T-helper 2 cell (primary cell): Measurements from ENCODE around the gene SLC8A1.

Experiments
- DNase-seq, 5 experiments: peaks; one replicate each; pipeline versions ENCODE4 v3.0.0 to v3.0.0-alpha.2; 2012 to 2022

The SLC8A1 gene

GRCh38 chr2:40419364-40419762 lies 32.5 kb downstream of the SLC8A1 start:
- DNase-seq: no peak

- no peak for DNase-seq
Observed at GRCh38 chr2:40418614-40419363, 33.1 kb downstream of the SLC8A1 start.

DNA sequence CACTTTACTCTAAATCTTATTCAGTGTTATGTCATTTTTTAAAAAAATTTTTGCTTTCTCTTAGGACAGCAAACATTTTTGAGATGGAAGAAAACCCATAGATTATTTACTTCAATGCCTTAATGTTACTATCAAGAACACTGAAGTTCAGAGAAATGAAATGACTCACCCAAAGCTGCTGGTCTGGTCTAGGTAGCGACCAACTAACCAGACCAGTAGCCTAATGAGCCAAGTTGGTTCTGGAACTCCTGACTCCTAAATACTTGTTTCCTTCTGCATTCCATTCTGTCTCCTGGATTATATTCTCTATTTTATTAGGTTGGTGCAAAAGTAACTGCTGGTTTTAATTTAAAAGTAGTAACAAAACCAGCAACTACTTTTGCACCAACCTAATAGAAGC lies 35.4 kb downstream of the SLC8A1 start:
- no peak for DNase-seq

- DNase-seq: no peak
Observed at GRCh38 chr2:40415391-40415790, 36.5 kb downstream of the SLC8A1 start.

DNA sequence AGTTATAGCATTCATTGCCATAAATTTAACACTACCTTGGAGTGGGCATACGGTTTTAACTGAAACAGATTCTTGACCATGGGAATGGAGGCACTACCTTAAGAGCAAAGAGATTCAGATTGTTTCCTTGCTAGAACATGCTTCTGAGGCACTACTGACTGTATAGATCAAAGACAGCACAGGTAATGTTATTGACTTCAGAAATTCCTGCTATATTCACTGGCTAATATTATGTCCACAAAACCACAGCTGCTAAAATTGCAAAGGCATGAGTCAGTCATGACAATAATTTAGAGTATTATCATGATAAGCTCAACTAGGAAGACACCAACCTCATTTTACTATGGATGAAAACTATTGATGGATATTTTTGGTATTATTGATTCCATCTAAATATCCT lies 39.4 kb downstream of the SLC8A1 start:
- no peak for DNase-seq

- DNase-seq: no peak
Observed at GRCh38 chr2:40410695-40411094, 41.2 kb downstream of the SLC8A1 start.

- DNase-seq: no peak
Observed at GRCh38 chr2:40409734-40410133, 42.2 kb downstream of the SLC8A1 start.

GRCh38 chr2:40406485-40407289 lies 45.2 kb downstream of the SLC8A1 start:
- no peak for DNase-seq

DNA sequence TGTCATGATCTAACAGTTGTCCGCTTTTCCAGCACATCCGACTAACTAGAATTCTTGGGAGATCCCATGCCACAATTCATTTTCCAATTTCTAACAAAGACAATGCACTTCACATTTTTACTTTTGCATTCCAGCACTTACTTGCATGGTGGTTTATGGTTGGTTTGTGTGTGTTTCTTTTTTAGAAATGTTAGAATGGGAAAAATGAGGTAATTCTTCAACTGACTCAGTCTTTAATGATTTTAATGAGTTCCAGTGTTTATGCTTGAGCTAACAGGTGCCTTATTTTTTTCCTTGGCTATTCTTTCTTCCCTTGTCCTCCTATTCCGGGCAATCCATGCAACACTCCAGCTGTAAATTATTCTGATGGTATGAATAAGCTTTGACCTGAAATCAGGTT lies 46.4 kb downstream of the SLC8A1 start:
- no peak for DNase-seq

GRCh38 chr2:40404517-40404916 lies 47.4 kb downstream of the SLC8A1 start:
- DNase-seq: no peak

GRCh38 chr2:40403233-40403836 lies 48.6 kb downstream of the SLC8A1 start:
- no peak for DNase-seq

DNA sequence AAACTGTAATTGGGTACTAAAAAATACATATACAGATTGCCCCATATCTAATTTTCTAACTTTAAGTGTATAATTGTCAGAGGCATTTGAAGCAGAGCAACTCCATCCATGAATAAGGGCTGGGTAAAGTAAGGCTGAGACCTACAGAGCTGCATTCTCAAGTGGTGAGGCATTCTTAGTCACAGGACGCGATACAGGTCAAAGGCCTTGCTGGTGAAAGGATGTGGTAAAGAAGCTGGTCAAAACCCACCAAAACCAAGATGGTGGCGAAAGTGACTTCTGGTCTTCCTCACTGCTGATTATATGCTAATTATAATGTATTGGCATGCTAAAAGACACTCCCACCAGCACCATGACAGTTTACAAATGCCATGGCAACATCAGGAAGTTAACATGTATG lies 50.0 kb downstream of the SLC8A1 start:
- peak in 1 of 5 experiments; percentile 21 for DNase-seq

DNA sequence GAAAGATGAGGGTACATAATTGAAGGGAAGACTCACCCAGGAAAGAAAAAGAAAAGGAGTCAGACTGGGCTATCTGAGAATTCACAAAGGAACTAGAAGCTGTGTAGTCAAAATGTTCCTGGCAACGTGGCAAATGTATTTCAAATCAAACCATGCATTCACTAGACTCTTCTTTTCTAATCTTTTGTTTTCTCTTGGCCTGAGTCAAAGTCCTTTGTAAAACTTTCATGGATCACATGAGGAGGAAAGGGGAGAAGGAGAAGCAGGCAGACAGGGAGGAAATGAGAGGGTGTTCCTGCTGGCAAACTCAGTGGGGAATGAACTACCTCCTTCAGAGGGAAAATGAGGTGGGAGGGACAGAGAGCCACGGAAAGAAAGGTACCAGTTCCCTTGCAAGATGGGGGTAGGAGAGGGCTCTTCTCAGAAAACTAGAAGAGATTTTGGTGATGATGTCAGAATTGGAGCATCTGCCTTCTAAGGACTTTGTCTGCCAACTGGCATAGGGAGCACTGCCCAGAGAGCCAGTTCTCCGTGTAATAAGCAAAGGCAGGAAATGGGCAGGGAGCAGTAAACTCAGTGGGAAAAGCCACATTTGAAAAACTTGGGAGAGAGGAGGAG lies 51.4 kb downstream of the SLC8A1 start:
- DNase-seq: no peak

DNA sequence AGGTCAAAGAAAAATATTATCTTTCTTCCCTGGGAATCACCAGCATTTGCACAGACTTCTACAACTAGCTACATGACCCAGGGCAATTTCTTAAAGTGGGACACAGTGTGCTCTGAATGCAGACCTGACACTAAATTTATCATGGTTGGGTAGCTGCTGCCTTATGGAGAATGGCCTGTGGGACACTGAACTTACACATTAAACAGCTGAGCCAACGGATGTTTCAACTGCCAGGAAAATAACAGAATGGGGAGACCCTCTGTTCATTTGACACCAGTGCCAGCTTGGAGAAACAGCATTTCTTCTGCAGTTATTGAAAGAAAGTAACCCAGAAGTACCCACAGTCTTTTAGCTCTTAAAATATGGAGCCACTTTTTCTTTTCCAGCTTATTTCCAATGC lies 54.1 kb downstream of the SLC8A1 start:
- DNase-seq: no peak

DNA sequence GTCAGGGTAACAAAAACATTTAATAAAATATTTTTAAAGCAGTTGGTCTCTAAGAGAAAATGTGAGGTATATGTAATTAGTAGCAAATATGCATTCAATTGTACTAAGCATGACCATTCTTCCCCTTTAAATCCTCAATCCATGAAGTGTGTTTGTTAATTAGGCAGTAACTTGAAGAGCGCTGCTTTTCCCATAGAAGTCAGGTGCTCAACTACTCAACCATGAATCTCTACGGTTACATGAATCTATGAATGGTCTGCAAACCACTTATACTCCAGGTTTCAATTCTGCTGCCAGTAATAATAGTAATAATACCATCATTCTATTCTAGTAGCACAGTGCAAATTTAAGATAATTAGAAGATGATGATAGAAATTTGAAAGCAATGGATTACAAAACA lies 55.8 kb downstream of the SLC8A1 start:
- no peak for DNase-seq

DNA sequence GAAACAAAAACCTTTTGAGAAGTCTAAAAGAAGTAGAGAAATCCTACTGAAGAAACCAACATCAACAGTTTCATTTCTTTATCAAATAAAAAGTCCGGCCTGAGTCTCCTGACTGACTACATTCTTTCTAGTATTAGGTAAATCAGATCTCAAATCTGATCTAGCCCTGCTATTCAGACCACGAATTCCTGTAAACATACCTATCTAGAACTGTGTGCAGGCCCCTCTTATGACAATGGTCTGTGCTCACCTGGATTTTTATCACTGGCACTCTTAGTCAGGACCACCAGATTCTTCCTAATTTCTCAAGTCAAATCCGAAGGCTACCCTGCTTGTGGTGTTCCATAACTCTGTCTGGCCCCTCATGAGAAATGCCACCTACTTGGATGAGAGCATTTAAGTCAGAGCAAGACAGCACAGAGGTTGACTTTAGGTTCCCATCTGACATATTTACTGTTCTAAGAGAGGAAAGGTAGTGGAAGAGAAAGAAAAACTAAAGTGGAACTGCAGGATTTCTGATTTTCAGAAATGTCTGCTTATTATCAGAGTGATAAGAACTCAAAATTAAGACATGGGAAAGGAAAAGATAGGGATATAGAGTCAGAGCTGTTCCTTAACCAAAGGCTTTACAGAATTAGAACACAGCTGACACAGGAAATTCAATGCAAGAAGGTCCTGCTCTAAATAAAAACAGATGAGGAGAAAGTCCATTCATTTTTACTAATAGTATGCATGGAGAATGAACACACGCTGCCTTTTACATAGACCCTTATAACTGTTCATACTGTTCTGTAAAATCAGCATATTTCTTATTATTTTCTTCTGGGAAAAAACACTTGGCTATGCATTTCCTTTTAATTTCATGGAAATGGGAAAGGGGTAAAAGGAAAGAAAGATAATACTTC lies 56.5 kb downstream of the SLC8A1 start:
- no peak for DNase-seq

DNA sequence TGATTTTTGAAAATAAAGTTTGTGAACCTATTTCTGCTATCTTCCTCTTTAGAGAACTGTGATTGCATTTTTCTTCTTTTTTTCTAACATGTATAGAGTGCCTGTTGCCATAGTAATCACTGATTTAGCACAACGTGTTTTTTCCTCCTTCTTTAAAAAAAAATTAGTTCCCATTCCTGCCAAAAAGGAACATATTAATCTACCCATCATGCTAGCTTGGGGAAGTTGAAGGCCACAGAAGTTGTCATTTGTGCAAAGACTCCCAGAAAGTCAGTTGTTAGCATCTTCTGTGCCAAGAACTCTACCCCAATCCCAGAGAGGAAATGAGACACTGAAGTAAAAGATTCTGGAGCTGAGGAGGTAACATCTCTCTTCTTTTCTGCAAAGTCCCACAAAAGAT lies 57.3 kb downstream of the SLC8A1 start:
- no peak for DNase-seq

DNA sequence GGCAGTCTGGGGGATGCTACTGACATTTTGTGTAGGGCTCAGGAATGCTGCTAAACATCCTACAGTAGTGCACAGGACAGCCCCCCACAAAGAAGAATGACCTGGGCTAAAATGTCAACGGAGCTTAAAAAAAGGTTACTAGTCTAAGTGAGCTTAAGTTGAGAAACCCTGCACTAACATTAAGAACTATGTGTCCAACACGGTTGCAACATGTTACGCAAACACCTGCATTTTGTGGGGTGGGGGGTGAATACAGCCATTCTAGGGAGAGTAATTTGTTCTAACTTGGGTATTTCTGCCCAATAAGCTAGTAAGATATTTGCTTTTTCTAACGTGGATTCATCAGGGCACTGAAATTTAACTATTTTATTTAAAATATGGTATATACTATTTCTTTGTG lies 57.9 kb downstream of the SLC8A1 start:
- DNase-seq: no peak

DNA sequence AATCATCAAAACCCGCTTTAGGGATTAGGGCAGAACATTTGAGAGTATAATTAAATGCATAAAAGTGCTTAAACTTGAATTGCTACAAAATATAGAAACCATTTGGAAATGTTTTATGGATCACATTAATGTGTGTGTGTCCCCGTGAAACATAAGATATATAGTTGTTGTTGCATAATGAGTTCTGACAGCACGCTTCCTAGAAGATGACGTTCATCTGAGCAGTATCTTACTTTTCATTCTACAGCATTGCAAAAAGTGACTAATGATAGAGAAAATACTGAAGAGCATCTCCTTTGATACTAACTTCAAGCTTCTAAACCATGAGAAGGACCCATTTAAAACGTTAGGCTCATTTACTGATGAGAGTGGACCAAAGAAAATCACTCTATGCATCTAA lies 63.7 kb downstream of the SLC8A1 start:
- no peak for DNase-seq

GRCh38 chr2:40386177-40386576 lies 65.7 kb downstream of the SLC8A1 start:
- no peak for DNase-seq

DNA sequence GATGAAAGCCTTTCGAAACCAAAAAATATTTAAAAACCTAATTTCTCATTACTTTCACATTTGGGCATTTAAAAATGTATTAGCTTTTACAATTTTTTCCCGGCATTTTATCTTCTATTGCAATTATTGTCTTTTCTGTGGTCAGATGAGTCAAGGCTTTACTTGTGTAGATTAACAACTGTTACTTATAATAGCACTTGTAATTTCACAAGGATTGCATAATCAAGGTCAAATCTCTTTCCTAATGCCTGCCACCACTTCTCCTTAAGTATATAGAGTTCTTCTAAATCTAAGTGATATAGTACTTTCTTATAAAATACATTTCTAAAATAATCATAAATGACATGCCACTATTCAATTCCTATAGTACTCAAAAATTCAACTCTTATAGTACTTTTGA lies 67.2 kb downstream of the SLC8A1 start:
- DNase-seq: no peak

DNA sequence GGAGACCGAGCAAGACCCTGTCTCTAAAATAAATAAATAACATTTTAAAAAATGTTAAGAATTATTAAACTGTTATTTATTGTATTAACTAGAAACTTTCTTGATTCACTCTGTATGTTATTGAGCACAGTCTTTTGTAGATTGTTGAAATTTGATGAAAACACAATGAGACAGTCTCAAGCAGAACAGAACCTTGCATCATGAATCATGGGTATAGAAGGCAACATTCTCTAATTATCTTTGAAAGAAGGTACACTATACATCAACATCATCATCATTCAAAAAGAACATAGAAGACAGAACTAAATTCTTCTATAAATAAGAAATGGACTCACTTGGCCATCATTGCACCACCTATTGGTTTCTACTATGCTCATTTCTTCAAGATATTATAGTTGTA lies 67.7 kb downstream of the SLC8A1 start:
- no peak for DNase-seq
